H1 (cell line): Measurements from ENCODE around the gene MYO1G. TPM values are rescaled to one million over a fixed set of nuclear protein-coding genes. Genes with fewer than 3 reads are reported as not detected.

ENCODE experiments used
- CTCF ChIA-PET: fragments of 300-600 bp; sonication (Branson Sonifier 250); formaldehyde crosslinking; loops from one replicate; lab custom pipeline; 2021; ENCODE audit not compliant: partially characterized antibody; lab: Charles Lee
- POLR2A ChIA-PET: fragments of 300-600 bp; sonication (Branson Sonifier 250); formaldehyde crosslinking; loops from one replicate; lab custom pipeline; 2021; ENCODE audit warnings: inconsistent platforms; ENCODE audit not compliant: partially characterized antibody; lab: Charles Lee
- DNase-seq, 2 experiments: peaks; one replicate each; pipeline versions ENCODE4 v3.0.0 to v3.0.0-alpha.2; 2010 to 2022; ENCODE audit warnings: low spot score in 2 of 2, low read depth in 1 of 2, mixed read lengths in 1 of 2
- FAIRE-seq: peaks from 2 replicates; lab custom pipeline; 2011; peaks lifted over from hg19 to GRCh38; lab: Jason Lieb, UNC
- H2AFZ ChIP-seq: 2 replicates; pipeline ENCODE4 v1.8.1; 2012; ENCODE audit warnings: low read length, inconsistent platforms
- H2AK5ac ChIP-seq: 2 replicates; pipeline ENCODE4 v1.6.1; 2013; ENCODE audit warnings: low read depth, low read length
- H2BK120ac ChIP-seq: replicated peaks from 2 replicates; pipeline ENCODE3; 2013; ENCODE audit warnings: low read depth, low read length, inconsistent platforms
- H2BK12ac ChIP-seq: 2 replicates; pipeline ENCODE4 v1.6.1; 2013; ENCODE audit warnings: low read depth, low read length
- H2BK15ac ChIP-seq: 2 replicates; pipeline ENCODE4 v1.6.1; 2013; ENCODE audit warnings: low read length
- H2BK20ac ChIP-seq: 2 replicates; pipeline ENCODE4 v1.6.1; 2013; ENCODE audit warnings: low read length
- H2BK5ac ChIP-seq: 2 replicates; pipeline ENCODE4 v1.6.1; 2013; ENCODE audit warnings: low read depth, low read length
- H3K14ac ChIP-seq: 2 replicates; pipeline ENCODE4 v1.6.1; 2013; ENCODE audit warnings: inconsistent platforms; ENCODE audit not compliant: insufficient read length
- H3K18ac ChIP-seq: 2 replicates; pipeline ENCODE4 v1.6.1; 2013; ENCODE audit warnings: low read length; ENCODE audit errors: extremely low read depth
- H3K23ac ChIP-seq: 2 replicates; pipeline ENCODE4 v1.6.1; 2013; ENCODE audit warnings: inconsistent platforms; ENCODE audit not compliant: insufficient read length
- H3K23me2 ChIP-seq: 2 replicates; pipeline ENCODE4 v1.6.1; 2013; ENCODE audit warnings: low read depth, low read length
- H3K27ac ChIP-seq: 2 replicates; pipeline ENCODE4 v1.6.1; 2011; ENCODE audit warnings: low read depth, low read length, inconsistent platforms
- H3K27me3 ChIP-seq, 4 experiments: replicated peaks in 1 of 4; 1 replicate in 1 of 4; 2 replicates in 3 of 4; pipeline versions ENCODE4 v1.6.1 to v1.8.1; 2011 to 2013; ENCODE audit warnings: low read length in 3 of 4, mild to moderate bottlenecking in 3 of 4, inconsistent platforms in 2 of 4, mixed read lengths in 2 of 4, moderate library complexity in 1 of 4; ENCODE audit not compliant: control insufficient read depth in 3 of 4, insufficient read depth in 3 of 4; ENCODE audit errors: extremely low read depth in 1 of 4
- H3K36me3 ChIP-seq, 4 experiments: 2 replicates each; pipeline versions ENCODE4 v1.6.1 to v1.8.1; 2011 to 2013; ENCODE audit warnings: mild to moderate bottlenecking in 4 of 4, low read length in 3 of 4, moderate library complexity in 2 of 4, control low read depth in 1 of 4, inconsistent platforms in 1 of 4; ENCODE audit not compliant: insufficient read depth in 4 of 4, control insufficient read depth in 2 of 4
- H3K4ac ChIP-seq: replicated peaks from 2 replicates; pipeline ENCODE3; 2013; ENCODE audit warnings: low read length, low read depth, mixed read lengths, inconsistent platforms; ENCODE audit not compliant: insufficient read length
- H3K4me1 ChIP-seq, 4 experiments: replicated peaks in 1 of 4; 1 replicate in 1 of 4; 2 replicates in 3 of 4; pipeline versions ENCODE4 v1.6.1 to v1.8.1; 2011 to 2013; ENCODE audit warnings: low read length in 3 of 4, inconsistent platforms in 2 of 4, mixed read lengths in 1 of 4; ENCODE audit not compliant: insufficient read depth in 4 of 4, control insufficient read depth in 3 of 4
- H3K4me2 ChIP-seq, 2 experiments: 2 replicates each; pipeline versions ENCODE4 v1.6.1 to v1.8.1; 2011 to 2013; ENCODE audit warnings: low read depth in 2 of 2, low read length in 2 of 2, control low read depth in 1 of 2, inconsistent platforms in 1 of 2, mild to moderate bottlenecking in 1 of 2; ENCODE audit not compliant: insufficient read depth in 1 of 2
- H3K4me3 ChIP-seq, 4 experiments: fragments of 200-600, 300-600 bp in 1 of 4; sonication (generic), shearing (Covaris generic), sonication (Bioruptor Twin) in 1 of 4; 2 replicates each; pipeline versions ENCODE4 v1.5.1 to v1.8.1; 2011 to 2016; ENCODE audit warnings: low read length in 4 of 4, low read depth in 3 of 4, control low read depth in 2 of 4, inconsistent platforms in 2 of 4, mild to moderate bottlenecking in 2 of 4, mixed read lengths in 1 of 4, moderate library complexity in 1 of 4; ENCODE audit not compliant: insufficient read depth in 2 of 4; ENCODE audit errors: extremely low read depth in 1 of 4
- H3K56ac ChIP-seq: replicated peaks from 2 replicates; pipeline ENCODE3; 2013; ENCODE audit warnings: low read depth, mild to moderate bottlenecking, mixed read lengths, low read length, inconsistent platforms; ENCODE audit not compliant: insufficient read length
- H3K79me1 ChIP-seq: 2 replicates; pipeline ENCODE4 v1.6.1; 2013; ENCODE audit warnings: low read depth, low read length, control low read depth
- H3K79me2 ChIP-seq, 2 experiments: 2 replicates each; pipeline versions ENCODE4 v1.6.1 to v1.8.1; 2012 to 2013; ENCODE audit warnings: low read length in 2 of 2, mild to moderate bottlenecking in 2 of 2, inconsistent platforms in 1 of 2; ENCODE audit not compliant: insufficient read depth in 2 of 2, control insufficient read depth in 1 of 2
- H3K9ac ChIP-seq, 4 experiments: replicated peaks in 1 of 4; 1 replicate in 1 of 4; 2 replicates in 3 of 4; pipeline versions ENCODE4 v1.6.1 to v1.8.1; 2011 to 2013; ENCODE audit warnings: low read depth in 3 of 4, low read length in 3 of 4, control low read depth in 2 of 4, mild to moderate bottlenecking in 2 of 4, moderate library complexity in 2 of 4, inconsistent platforms in 1 of 4; ENCODE audit errors: extremely low read depth in 1 of 4
- H3K9me3 ChIP-seq, 2 experiments: 2 replicates each; pipeline versions ENCODE4 v1.6.1 to v1.8.1; 2012 to 2013; ENCODE audit warnings: mild to moderate bottlenecking in 2 of 2, moderate library complexity in 2 of 2, control low read depth in 1 of 2, inconsistent platforms in 1 of 2, low read depth in 1 of 2, low read length in 1 of 2, mixed read lengths in 1 of 2; ENCODE audit not compliant: insufficient read depth in 2 of 2
- H4K20me1 ChIP-seq, 2 experiments: replicated peaks in 1 of 2; 2 replicates each; pipeline versions ENCODE3 to v1.8.1; 2011 to 2013; ENCODE audit warnings: inconsistent platforms in 2 of 2, low read length in 2 of 2, mild to moderate bottlenecking in 1 of 2; ENCODE audit not compliant: insufficient read depth in 2 of 2, control insufficient read depth in 1 of 2
- H4K5ac ChIP-seq: 2 replicates; pipeline ENCODE4 v1.6.1; 2013; ENCODE audit warnings: low read length, low read depth, mixed read lengths, inconsistent platforms; ENCODE audit not compliant: insufficient read length
- H4K8ac ChIP-seq: 2 replicates; pipeline ENCODE4 v1.8.0; 2013; ENCODE audit warnings: mild to moderate bottlenecking, moderate library complexity, low read length, inconsistent platforms; ENCODE audit not compliant: insufficient read depth; ENCODE audit errors: extremely low read depth
- H4K91ac ChIP-seq: replicated peaks from 2 replicates; pipeline ENCODE3; 2013; ENCODE audit warnings: low read length, mixed read lengths, inconsistent platforms; ENCODE audit not compliant: insufficient read length
- POLR2AphosphoS5 ChIP-seq: IDR thresholded peaks from 2 replicates; pipeline ENCODE4 v1.6.1; 2011; ENCODE audit warnings: low read depth, low read length
- TCF12 ChIP-seq: IDR thresholded peaks from 2 replicates; pipeline ENCODE4 v1.6.1; 2011; ENCODE audit warnings: low read depth, mild to moderate bottlenecking, low read length
- WGBS, 2 experiments: shearing (Covaris generic) in 1 of 2; methylation state at CpG; one replicate each; pipeline versions ENCODE4 v1.1.6 to v1.1.7; 2013 to 2015; ENCODE audit warnings: low lambda C conversion rate in 2 of 2, mixed read lengths in 2 of 2, inconsistent platforms in 1 of 2, low coverage in 1 of 2, missing lambda C conversion rate in 1 of 2; ENCODE audit not compliant: insufficient replicate concordance in 2 of 2, insufficient coverage in 1 of 2, insufficient read length in 1 of 2; ENCODE audit errors: extremely low coverage in 1 of 2, missing lambda C conversion rate in 1 of 2; 5-methylcytosine and 5-hydroxymethylcytosine counted together
- polyA plus RNA-seq, 7 experiments: library from polyadenylated mRNA; depleted of rRNA in 3 of 7; stranded (reverse) in 5 of 7; unstranded in 2 of 7; fragments of >200 nt in 5 of 7; fragments of 200-250 nt in 2 of 7; gene quantifications; 1 replicate in 5 of 7; 2 replicates in 1 of 7; 4 replicates in 1 of 7; pipeline versions ENCODE4 v1.2.1 to v1.2.3, GENCODE V29; 2011 to 2013; ENCODE audit warnings: missing spikeins in 2 of 7, mixed read lengths in 2 of 7
- total RNA-seq: library from RNA; stranded (reverse); fragmentation: NEBNext Ultra II Directional; extraction: Animal tissue kit (Norgen Biotek cat#: 25700); gene quantifications from 2 replicates; pipeline ENCODE4 v1.2.1, GENCODE V29; 2021

The MYO1G gene
- total and polyA plus RNA-seq, 2 of the 8 experiments (the other 6 are each of a cell fraction or from before 2014, with no cell fraction given), result 0.08 to 0.19 TPM

GRCh38 chr7:44985033-44985695 lies 6.3 kb upstream of the MYO1G start:
- ChIA-PET CTCF (interaction anchor here (0.8 to 5.4 kb wide), 3 partner anchors 11 to 102 kb away, joined by 3 to 43 read pairs (median 3); no protein-coding TSS in a partner anchor), POLR2A (interaction anchor here (0.6 to 13.3 kb wide), 31 partner anchors 7 to 270 kb away, joined by 3 to 327 read pairs (median 3); partner anchors contain the start of genes CCM2, H2AZ2, PPIA and TBRG4)
- Histone ChIP-seq H3K4ac (no peak overlapping the region), H3K23ac (no peak overlapping the region), H3K27ac (0 out of 2 replicates have a peak overlapping the region, but pooled peaks have one; percentile 54), H3K4me2 (peak overlapping the region; percentile 88 to 98), H3K56ac (no peak overlapping the region), H2BK5ac (no peak overlapping the region), H3K23me2 (peaks cover 9% of the 10 kb centered on the region; the same call in 1 of the 2 replicates), H3K18ac (no peak overlapping the region), H3K4me1 (peaks cover 0 to 7% (median 5%) of the 10 kb centered on the region in 4 experiments; a peak in 3 of 7 replicates), H4K91ac (no peak overlapping the region), H3K27me3 (no peaks in the 10 kb centered on the region), H4K8ac (no peak overlapping the region), H4K20me1 (peaks cover 8 to 18% of the 10 kb centered on the region in 2 experiments), H3K14ac (no peak overlapping the region), H2BK12ac (no peak overlapping the region), H2AK5ac (no peak overlapping the region), H3K9me3 (no peaks in the 10 kb centered on the region), H3K9ac (peak overlapping the region; percentile 35 to 98 (median 98)), H3K4me3 (peak overlapping the region; percentile 89 to 97 (median 94)), H3K79me1 (no peaks in the 10 kb centered on the region), H4K5ac (no peak overlapping the region), H2BK120ac (no peak overlapping the region), H2AFZ (no peak overlapping the region), H3K79me2 (peaks cover 18 to 26% of the 10 kb centered on the region in 2 experiments), H2BK20ac (no peak overlapping the region), H3K36me3 (peaks cover 17 to 39% (median 33%) of the 10 kb centered on the region in 4 experiments), H2BK15ac (no peak overlapping the region)
- DNase-seq (no peak), FAIRE-seq (no peak)
- TF ChIP-seq POLR2AphosphoS5 (peak; percentile 40; the same call in 1 of the 2 replicates), TCF12 (no peak)
- 80% methylated on average over 6 of the region's 6 CpGs; no CpG with 5 or more reads in 1 of the 2 experiments for WGBS, 2 experiments
